ENCODE measurements around the gene PMS2. TPM values are rescaled to one million over a fixed set of nuclear protein-coding genes. Genes with fewer than 3 reads are reported as not detected.

Gene PMS2
- total and polyA plus RNA-seq, 10 of the 15 experiments (the other 5 are each of a cell fraction or from before 2014, with no cell fraction given), result 3.6 to 25.4 (median 18.0) TPM

DNA sequence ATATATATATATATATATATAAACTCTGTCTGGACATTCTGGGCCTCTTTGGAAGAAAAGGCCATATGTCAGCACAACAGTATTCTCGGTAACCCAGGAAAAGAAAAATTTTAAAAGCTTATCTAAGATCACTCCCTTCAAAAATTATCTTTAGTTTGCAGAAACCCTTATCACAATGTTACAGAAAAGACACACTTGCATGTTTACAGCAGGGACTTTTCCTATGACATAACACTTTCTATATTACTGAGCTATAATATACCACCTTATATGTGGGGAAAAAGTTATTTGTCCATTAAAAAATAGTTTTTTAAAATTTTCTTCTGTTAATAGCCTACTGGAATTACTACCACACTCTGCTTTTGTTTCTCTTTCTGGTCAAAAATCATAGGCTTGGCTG, 47.8 kb upstream of the PMS2 start (continued):
- TF ChIP-seq, protein P1, sequence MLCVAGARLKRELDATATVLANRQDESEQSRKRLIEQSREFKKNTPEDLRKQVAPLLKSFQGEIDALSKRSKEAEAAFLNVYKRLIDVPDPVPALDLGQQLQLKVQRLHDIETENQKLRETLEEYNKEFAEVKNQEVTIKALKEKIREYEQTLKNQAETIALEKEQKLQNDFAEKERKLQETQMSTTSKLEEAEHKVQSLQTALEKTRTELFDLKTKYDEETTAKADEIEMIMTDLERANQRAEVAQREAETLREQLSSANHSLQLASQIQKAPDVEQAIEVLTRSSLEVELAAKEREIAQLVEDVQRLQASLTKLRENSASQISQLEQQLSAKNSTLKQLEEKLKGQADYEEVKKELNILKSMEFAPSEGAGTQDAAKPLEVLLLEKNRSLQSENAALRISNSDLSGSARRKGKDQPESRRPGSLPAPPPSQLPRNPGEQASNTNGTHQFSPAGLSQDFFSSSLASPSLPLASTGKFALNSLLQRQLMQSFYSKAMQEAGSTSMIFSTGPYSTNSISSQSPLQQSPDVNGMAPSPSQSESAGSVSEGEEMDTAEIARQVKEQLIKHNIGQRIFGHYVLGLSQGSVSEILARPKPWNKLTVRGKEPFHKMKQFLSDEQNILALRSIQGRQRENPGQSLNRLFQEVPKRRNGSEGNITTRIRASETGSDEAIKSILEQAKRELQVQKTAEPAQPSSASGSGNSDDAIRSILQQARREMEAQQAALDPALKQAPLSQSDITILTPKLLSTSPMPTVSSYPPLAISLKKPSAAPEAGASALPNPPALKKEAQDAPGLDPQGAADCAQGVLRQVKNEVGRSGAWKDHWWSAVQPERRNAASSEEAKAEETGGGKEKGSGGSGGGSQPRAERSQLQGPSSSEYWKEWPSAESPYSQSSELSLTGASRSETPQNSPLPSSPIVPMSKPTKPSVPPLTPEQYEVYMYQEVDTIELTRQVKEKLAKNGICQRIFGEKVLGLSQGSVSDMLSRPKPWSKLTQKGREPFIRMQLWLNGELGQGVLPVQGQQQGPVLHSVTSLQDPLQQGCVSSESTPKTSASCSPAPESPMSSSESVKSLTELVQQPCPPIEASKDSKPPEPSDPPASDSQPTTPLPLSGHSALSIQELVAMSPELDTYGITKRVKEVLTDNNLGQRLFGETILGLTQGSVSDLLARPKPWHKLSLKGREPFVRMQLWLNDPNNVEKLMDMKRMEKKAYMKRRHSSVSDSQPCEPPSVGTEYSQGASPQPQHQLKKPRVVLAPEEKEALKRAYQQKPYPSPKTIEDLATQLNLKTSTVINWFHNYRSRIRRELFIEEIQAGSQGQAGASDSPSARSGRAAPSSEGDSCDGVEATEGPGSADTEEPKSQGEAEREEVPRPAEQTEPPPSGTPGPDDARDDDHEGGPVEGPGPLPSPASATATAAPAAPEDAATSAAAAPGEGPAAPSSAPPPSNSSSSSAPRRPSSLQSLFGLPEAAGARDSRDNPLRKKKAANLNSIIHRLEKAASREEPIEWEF (IDR thresholded peaks at IDR 0.05; ENCODE audit: insufficient replicate concordance, low read depth, low read length), result no peak
- TF ChIP-seq RUNX3 (IDR thresholded peaks at IDR 0.05; ENCODE audit: low read length), result no peak
- TF ChIP-seq STAT3 (IDR thresholded peaks at IDR 0.05; ENCODE audit: low read depth, low read length), result no peak
- TF ChIP-seq FOXK2 (IDR thresholded peaks at IDR 0.05), result no peak
- TF ChIP-seq ATF2 (IDR thresholded peaks at IDR 0.05; ENCODE audit: low read length), result peak; percentile 67
- TF ChIP-seq MXI1 (IDR thresholded peaks at IDR 0.05; ENCODE audit: low read depth, low read length), result no peak
- no peak for TF ChIP-seq CHD1 (IDR thresholded peaks at IDR 0.05; ENCODE audit: low read depth, low read length)
- TF ChIP-seq LARP7 (IDR thresholded peaks at IDR 0.05), result no peak
- TF ChIP-seq NFXL1 (IDR thresholded peaks at IDR 0.05; ENCODE audit: borderline replicate concordance), result no peak
- no peak for TF ChIP-seq SREBF2 (IDR thresholded peaks at IDR 0.05; ENCODE audit: low read length)
- TF ChIP-seq ETV6 (conservative IDR thresholded peaks at IDR 0.05 in 1 of 2, IDR thresholded peaks at IDR 0.05 in 1 of 2; ENCODE audit: borderline replicate concordance in 1 of 2, low read depth in 1 of 2), result no peak
- TF ChIP-seq CREM (IDR thresholded peaks at IDR 0.05; ENCODE audit: low read depth), result 0 out of 2 replicates have a peak, but pooled peaks have one; percentile 27
- no peak for TF ChIP-seq MTA3 (IDR thresholded peaks at IDR 0.05; ENCODE audit: borderline replicate concordance, low read length)
- TF ChIP-seq KAT2A (conservative IDR thresholded peaks at IDR 0.05; ENCODE audit: control insufficient read depth, low read depth, low read length), result no peak
- TF ChIP-seq SIX5 (IDR thresholded peaks at IDR 0.05; ENCODE audit: low read depth, low read length, severe bottlenecking), result no peak
- TF ChIP-seq IKZF2 (IDR thresholded peaks at IDR 0.05), result no peak
- peak; percentile 85 for TF ChIP-seq JUNB (IDR thresholded peaks at IDR 0.05)
- no peak for TF ChIP-seq BHLHE40 (IDR thresholded peaks at IDR 0.05; ENCODE audit: borderline replicate concordance in 1 of 2, low read depth in 2 of 2, low read length in 1 of 2)
- TF ChIP-seq ZNF687 (IDR thresholded peaks at IDR 0.05), result no peak
